Right cardiac atrium (tissue), 5 donors: Measurements from ENCODE around the gene EDC3. TPM values are rescaled to one million over a fixed set of nuclear protein-coding genes. Genes with fewer than 3 reads are reported as not detected.

Experiments
- ATAC-seq, 2 donors: fragments of 200-7000 bp; cut with Tn5 transposase; one replicate each; pipeline versions ENCODE4 v1.8.0 to v1.9.1; 2020; ENCODE audit warnings: moderate library complexity in 2 of 2, mild to moderate bottlenecking in 1 of 2
- DNase-seq, 3 donors: peaks; one replicate each; pipeline ENCODE4 v3.0.0-alpha.2; 2020
- H3K27ac ChIP-seq: one replicate; pipeline ENCODE4 v1.5.1; 2013; ENCODE audit warnings: mild to moderate bottlenecking, low read length, control low read depth, moderate library complexity
- H3K27me3 ChIP-seq: one replicate; pipeline ENCODE4 v1.6.1; 2013; ENCODE audit not compliant: control insufficient read depth, insufficient read depth
- H3K4me1 ChIP-seq: one replicate; pipeline ENCODE4 v1.6.1; 2013; ENCODE audit warnings: low read length; ENCODE audit not compliant: control insufficient read depth, insufficient read depth
- H3K4me3 ChIP-seq: one replicate; pipeline ENCODE4 v1.5.1; 2013; ENCODE audit warnings: low read length, control low read depth
- H3K9me3 ChIP-seq: one replicate; pipeline ENCODE4 v1.6.1; 2013; ENCODE audit warnings: low read length; ENCODE audit not compliant: control insufficient read depth
- WGBS: extraction: QIAGEN DNeasy Blood & Tissue Kit; methylation state at CpG from one replicate; pipeline ENCODE4 v1.1.7; 2013; 5-methylcytosine and 5-hydroxymethylcytosine counted together
- intact Hi-C, 4 donors: fragments of 100-400 bp; cut with DNase I; formaldehyde crosslinking; loops; one replicate each; pipeline versions ENCODE4 v1.11.0 to v1.14.0; 2022 to 2023
- polyA plus RNA-seq: library from polyadenylated mRNA; stranded (reverse); fragments of 200-250 nt; gene quantifications from one replicate; pipeline ENCODE4 v1.2.3, GENCODE V29; 2013
- total RNA-seq, 4 donors: library from RNA; stranded (reverse); fragmentation: NEBNext Ultra II Directional; extraction: Animal tissue kit (Norgen Biotek cat#: 25700); gene quantifications; one replicate each; pipeline ENCODE4 v1.2.1, GENCODE V29; 2021
- donor health status: healthy with polysubstance abuse.
- donor health status: DM: no; HTN: yes; CAD: no.
- donor health status: DM: no; HTN: no; CAD: no.
- donor health status: DM: no; HTN: yes; CAD: no; lungs with severe emphysema.
- donor health status: DM: yes; HTN: yes; CAD: no.

Gene EDC3
- total and polyA plus RNA-seq, 5 donors, result 8.6 to 19.7 (median 15.4) TPM

GRCh38 chr15:74726774-74727164 is 30.9 kb upstream of the EDC3 start:
- WGBS, result 46% methylated on average over 24 of the region's 24 CpGs

GRCh38 chr15:74725845-74726773 is 30.3 kb upstream of the EDC3 start:
- DNase-seq (peak; percentile 40 to 82 (median 80)), ATAC-seq (peak; percentile 60 to 66)
- WGBS, result 2% methylated on average over 86 of the region's 86 CpGs
- H3K9me3 ChIP-seq, result no peaks in the 10 kb centered on the region
- H3K27ac ChIP-seq, result no peak overlapping the region
- H3K4me3 ChIP-seq, result peak overlapping the region; percentile 74
- no peaks in the 10 kb centered on the region for H3K27me3 ChIP-seq
- intact Hi-C loops, result no loop called here
- no peaks in the 10 kb centered on the region for H3K4me1 ChIP-seq

More at GRCh38 chr15:74726774-74727164, 30.9 kb upstream of the EDC3 start:
- Histone ChIP-seq H3K4me3 (peak overlapping the region; percentile 74), H3K27ac (no peak overlapping the region), H3K9me3 (no peaks in the 10 kb centered on the region), H3K4me1 (no peaks in the 10 kb centered on the region), H3K27me3 (no peaks in the 10 kb centered on the region)
- ATAC-seq, result peak in 1 of 2 donors; percentile 4
- no peak for DNase-seq
- intact Hi-C loops, result no loop called here

- H3K27me3 ChIP-seq, result no peaks in the 10 kb centered on the region
- intact Hi-C loops, result no loop called here
These were observed 29.5 kb upstream of the EDC3 start, which contains the start of gene CYP1A1 for GRCh38 chr15:74725225-74725774. Gene CYP1A1 (minus strand): TSS chr15:74725528. CDS start chr15:74723097, 2,431 bp downstream.

GRCh38 chr15:74724570-74725224 is 28.9 kb upstream of the EDC3 start:
- Histone ChIP-seq H3K27ac (no peak overlapping the region), H3K4me1 (no peaks in the 10 kb centered on the region), H3K27me3 (no peaks in the 10 kb centered on the region), H3K4me3 (no peak overlapping the region), H3K9me3 (no peaks in the 10 kb centered on the region)
- ATAC-seq (no peak), DNase-seq (no peak)
- intact Hi-C loops, result no loop called here

More at GRCh38 chr15:74725225-74725774, 29.5 kb upstream of the EDC3 start, which contains the start of gene CYP1A1:
- Histone ChIP-seq H3K4me3 (peak within 1 kb of the TSS; percentile 74), H3K4me1 (no peaks in the 10 kb centered on the region), H3K27ac (no peak within 1 kb of the TSS), H3K9me3 (no peaks in the 10 kb centered on the region)
- ATAC-seq (peak; percentile 58 to 63), DNase-seq (peak; percentile 26 to 66 (median 61))
- 2% methylated on average over 10 of the region's 10 CpGs for WGBS

- H3K27me3 ChIP-seq, result no peaks in the 10 kb centered on the region
- peak; percentile 34 to 41 for ATAC-seq
- WGBS, result 65% methylated on average over 1 of the region's 1 CpG
- intact Hi-C loops, result no loop called here
- DNase-seq, result no peak
- no peaks in the 10 kb centered on the region for H3K4me1 ChIP-seq
- no peak overlapping the region for H3K27ac ChIP-seq
- H3K4me3 ChIP-seq, result no peak overlapping the region
- H3K9me3 ChIP-seq, result no peaks in the 10 kb centered on the region
These were observed 28.0 kb upstream of the EDC3 start for GRCh38 chr15:74723754-74724334.

- WGBS, result 69% methylated on average over 1 of the region's 1 CpG
- H3K4me1 ChIP-seq, result no peaks in the 10 kb centered on the region
- H3K9me3 ChIP-seq, result no peaks in the 10 kb centered on the region
- intact Hi-C loops, result no loop called here
- DNase-seq, result no peak
- H3K27me3 ChIP-seq, result no peaks in the 10 kb centered on the region
- no peak for ATAC-seq
- H3K4me3 ChIP-seq, result no peak overlapping the region
- H3K27ac ChIP-seq, result no peak overlapping the region
These were observed 27.4 kb upstream of the EDC3 start for GRCh38 chr15:74723187-74723586.

- WGBS, result 87% methylated on average over 13 of the region's 13 CpGs
- intact Hi-C loops, result no loop called here
- ATAC-seq (no peak), DNase-seq (no peak)
- Histone ChIP-seq H3K4me1 (no peaks in the 10 kb centered on the region), H3K27me3 (no peaks in the 10 kb centered on the region), H3K4me3 (no peak overlapping the region), H3K9me3 (no peaks in the 10 kb centered on the region), H3K27ac (no peak overlapping the region)
These were observed 26.8 kb upstream of the EDC3 start for GRCh38 chr15:74722591-74722990.

GRCh38 chr15:74716651-74717050 is 20.8 kb upstream of the EDC3 start:
- ATAC-seq (no peak), DNase-seq (no peak)
- WGBS, result 81% methylated on average over 5 of the region's 5 CpGs
- intact Hi-C loops, result no loop called here
- H3K4me1 ChIP-seq, result no peaks in the 10 kb centered on the region
- H3K9me3 ChIP-seq, result no peaks in the 10 kb centered on the region
- no peaks in the 10 kb centered on the region for H3K27me3 ChIP-seq
- H3K27ac ChIP-seq, result no peak overlapping the region
- H3K4me3 ChIP-seq, result no peak overlapping the region

GRCh38 chr15:74712311-74712710 is 16.5 kb upstream of the EDC3 start:
- DNase-seq (no peak), ATAC-seq (no peak)
- Histone ChIP-seq H3K27me3 (no peaks in the 10 kb centered on the region), H3K4me3 (no peak overlapping the region), H3K9me3 (no peaks in the 10 kb centered on the region), H3K4me1 (no peaks in the 10 kb centered on the region), H3K27ac (no peak overlapping the region)
- intact Hi-C loops, result no loop called here
- WGBS, result 78% methylated on average over 3 of the region's 3 CpGs

- no peak for ATAC-seq
- no peak overlapping the region for H3K4me3 ChIP-seq
- H3K9me3 ChIP-seq, result no peaks in the 10 kb centered on the region
- no peaks in the 10 kb centered on the region for H3K4me1 ChIP-seq
- no peak overlapping the region for H3K27ac ChIP-seq
- 34% methylated on average over 3 of the region's 3 CpGs for WGBS
- intact Hi-C loops, result no loop called here
- DNase-seq, result no peak
- H3K27me3 ChIP-seq, result no peaks in the 10 kb centered on the region
These were observed 14.7 kb upstream of the EDC3 start for GRCh38 chr15:74710319-74711094.
